ENCODE measurements around the gene RABEP2. TPM values are rescaled to one million over a fixed set of nuclear protein-coding genes. Genes with fewer than 3 reads are reported as not detected.
"Not testable (repeated sequence)": the region's sequence is repeated elsewhere in the genome, so short reads cannot be mapped to it uniquely, and the experiment has no call there.

Gene RABEP2
- total RNA-seq, 1 experiment from 2014 or later = 50.6 TPM

DNA sequence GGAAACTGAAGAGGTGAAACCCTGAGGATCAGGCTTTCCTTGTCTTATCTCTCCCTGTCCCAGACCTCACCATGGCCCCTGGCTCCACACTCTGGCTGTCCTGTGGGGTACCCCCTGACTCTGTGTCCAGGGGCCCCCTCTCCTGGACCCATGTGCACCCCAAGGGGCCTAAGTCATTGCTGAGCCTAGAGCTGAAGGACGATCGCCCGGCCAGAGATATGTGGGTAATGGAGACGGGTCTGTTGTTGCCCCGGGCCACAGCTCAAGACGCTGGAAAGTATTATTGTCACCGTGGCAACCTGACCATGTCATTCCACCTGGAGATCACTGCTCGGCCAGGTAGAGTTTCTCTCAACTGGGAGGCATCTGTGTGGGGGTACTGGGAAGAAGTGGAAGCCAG lies 8.1 kb upstream of the RABEP2 start:
- no peak for DNase-seq (ENCODE audit: low read depth)

DNA sequence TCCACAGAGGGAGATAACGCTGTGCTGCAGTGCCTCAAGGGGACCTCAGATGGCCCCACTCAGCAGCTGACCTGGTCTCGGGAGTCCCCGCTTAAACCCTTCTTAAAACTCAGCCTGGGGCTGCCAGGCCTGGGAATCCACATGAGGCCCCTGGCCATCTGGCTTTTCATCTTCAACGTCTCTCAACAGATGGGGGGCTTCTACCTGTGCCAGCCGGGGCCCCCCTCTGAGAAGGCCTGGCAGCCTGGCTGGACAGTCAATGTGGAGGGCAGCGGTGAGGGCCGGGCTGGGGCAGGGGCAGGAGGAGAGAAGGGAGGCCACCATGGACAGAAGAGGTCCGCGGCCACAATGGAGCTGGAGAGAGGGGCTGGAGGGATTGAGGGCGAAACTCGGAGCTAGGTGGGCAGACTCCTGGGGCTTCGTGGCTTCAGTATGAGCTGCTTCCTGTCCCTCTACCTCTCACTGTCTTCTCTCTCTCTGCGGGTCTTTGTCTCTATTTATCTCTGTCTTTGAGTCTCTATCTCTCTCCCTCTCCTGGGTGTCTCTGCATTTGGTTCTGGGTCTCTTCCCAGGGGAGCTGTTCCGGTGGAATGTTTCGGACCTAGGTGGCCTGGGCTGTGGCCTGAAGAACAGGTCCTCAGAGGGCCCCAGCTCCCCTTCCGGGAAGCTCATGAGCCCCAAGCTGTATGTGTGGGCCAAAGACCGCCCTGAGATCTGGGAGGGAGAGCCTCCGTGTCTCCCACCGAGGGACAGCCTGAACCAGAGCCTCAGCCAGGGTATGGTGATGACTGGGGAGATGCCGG lies 7.5 kb upstream of the RABEP2 start:
- DNase-seq (ENCODE audit: low read depth) = no peak

DNA sequence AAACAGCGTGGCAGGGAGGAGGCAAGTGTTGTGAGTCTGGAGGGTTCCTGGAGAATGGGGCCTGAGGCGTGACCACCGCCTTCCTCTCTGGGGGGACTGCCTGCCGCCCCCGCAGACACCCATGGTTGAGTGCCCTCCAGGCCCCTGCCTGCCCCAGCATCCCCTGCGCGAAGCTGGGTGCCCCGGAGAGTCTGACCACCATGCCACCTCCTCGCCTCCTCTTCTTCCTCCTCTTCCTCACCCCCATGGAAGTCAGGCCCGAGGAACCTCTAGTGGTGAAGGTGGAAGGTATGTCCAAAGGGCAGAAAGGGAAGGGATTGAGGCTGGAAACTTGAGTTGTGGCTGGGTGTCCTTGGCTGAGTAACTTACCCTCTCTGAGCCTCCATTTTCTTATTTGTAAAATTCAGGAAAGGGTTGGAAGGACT lies 6.8 kb upstream of the RABEP2 start, which contains the start of gene CD19:
TSS of gene CD19 (plus strand) at position 171 of the 425 bp plus-strand sequence. CDS start at position 201, 30 bp downstream.
- no peak for DNase-seq (ENCODE audit: low read depth)

DNA sequence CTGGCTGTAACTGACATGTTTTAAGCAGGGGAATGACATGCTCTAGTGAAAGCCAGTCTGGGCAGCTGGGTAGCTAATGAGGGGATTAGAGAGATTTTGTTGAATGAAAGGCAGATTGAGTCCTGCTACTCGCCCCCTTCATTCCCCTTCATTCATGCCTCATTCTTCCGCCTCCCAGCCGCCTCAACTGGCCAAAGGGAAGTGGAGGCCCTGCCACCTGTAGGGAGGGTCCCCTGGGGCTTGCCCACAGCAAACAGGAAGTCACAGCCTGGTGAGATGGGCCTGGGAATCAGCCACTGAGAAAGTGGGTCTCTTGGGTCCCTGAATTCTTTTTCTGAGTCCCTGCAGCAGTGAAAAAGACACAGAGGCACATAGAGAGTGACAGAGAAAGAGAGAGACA lies 5.6 kb upstream of the RABEP2 start:
- no peak for DNase-seq (ENCODE audit: low read depth)

GRCh38 chr16:28930203-28930602 lies 5.2 kb upstream of the RABEP2 start:
- DNase-seq (ENCODE audit: low read depth) = no peak

DNA sequence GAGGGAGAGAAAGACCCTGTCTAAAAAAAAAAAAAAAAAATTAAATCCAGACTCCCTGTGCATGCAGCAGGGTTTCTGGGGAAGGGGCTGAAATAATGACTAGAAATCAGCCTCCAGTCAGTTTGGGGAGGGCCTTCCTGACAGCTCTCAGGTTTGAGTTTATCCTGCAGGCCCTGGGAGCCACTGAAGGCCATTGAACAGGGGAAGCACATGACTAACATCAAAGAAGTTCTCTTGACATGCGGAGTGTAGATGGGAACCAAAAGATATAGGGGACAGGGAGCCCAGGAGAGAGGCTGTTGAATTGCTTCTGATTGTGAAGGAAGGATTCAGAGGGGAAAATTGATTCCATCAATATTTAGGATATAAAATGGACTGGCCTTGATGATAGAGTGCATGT lies 2.8 kb upstream of the RABEP2 start:
- no peak for DNase-seq (ENCODE audit: low read depth)

GRCh38 chr16:28926284-28926683 lies 1.2 kb upstream of the RABEP2 start:
- DNase-seq (ENCODE audit: low read depth) = not testable (repeated sequence)

DNA sequence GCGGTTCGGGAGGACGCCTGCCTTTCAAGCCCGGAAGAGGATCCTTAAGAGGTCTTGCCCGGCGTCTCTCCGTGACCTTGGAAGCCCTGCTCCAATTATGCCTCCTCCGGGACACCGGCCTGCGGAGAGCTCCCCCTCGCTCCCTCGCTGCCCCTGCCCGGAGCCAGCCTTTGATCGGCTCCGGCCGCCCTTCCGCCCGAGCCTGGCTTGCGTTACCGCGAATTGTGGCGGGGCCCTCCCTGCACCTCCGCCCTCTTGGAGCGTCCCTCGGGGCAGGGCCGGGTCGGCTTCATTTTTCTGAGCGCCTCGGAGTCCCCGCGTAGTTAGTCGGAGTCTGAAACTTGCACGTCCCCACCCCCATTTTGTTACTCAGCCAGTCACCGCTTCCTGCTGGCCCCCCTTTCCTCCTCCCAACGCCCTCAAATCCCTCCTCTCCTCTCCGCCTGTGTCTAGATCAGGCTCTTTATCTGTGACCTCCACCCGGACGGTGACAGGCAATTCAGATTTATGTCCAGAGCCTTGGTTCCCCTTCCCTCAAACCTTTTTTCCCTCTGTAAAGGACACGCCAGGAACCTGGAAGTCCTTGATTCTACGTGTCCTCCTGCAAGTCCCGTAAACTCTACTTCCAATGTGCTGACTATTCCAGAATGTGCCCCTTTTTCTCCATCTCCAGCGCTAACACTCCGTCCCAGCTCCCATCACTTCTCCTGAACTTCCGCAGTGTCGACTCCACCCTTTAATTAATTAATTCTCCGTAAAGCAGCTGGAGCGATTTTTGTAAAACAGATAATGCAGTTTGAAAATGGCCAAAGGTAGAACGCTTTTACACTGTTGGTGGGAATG lies 569 bp upstream of the RABEP2 start:
- DNase-seq (ENCODE audit: low read depth) = peak; percentile 83

- DNase-seq (ENCODE audit: low read depth) = no peak
Measured at GRCh38 chr16:28924399-28924761, 658 bp downstream of the RABEP2 start.

DNA sequence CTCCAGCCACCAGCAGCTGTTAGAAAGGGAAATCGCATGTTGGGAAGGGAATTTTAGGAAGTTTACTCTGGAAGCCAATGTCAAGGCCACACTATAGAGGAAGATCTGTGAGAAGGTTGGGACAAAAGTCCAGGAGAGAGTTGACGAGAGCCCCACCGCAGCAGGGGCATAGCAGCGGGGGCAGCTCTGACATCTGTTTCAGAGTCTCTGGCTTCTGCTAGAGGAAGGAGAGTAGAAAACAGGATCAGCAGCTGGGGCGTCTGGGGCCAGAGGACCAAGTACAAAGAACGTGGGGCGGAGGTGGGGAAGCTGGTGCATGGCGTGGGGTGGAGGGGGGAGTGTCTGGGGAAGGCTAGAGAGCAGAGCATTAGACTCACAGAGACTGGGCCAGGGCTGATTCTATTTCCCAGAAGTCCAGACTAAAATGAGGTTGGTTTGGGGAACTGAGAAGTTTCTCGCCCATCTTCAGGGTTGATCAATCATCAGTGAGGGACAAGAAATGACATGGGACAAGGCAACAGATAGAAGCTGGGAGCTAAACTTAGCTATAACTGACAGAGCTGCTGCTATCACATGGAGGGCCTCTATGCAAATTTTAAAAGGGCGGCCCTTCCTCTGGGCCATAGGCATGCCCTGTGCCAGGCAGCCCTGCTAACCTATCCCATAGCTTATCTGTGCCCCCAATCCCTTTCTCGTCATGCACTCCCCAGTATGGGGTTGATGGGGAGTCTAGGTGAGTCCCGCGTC lies 1.2 kb downstream of the RABEP2 start:
- DNase-seq (ENCODE audit: low read depth) = no peak

GRCh38 chr16:28923231-28923587 lies 1.8 kb downstream of the RABEP2 start:
- no peak for DNase-seq (ENCODE audit: low read depth)

- no peak for DNase-seq (ENCODE audit: low read depth)
Measured at GRCh38 chr16:28918698-28919097, 6.3 kb downstream of the RABEP2 start.

GRCh38 chr16:28917095-28917494 lies 7.9 kb downstream of the RABEP2 start:
- DNase-seq (ENCODE audit: low read depth) = no peak

DNA sequence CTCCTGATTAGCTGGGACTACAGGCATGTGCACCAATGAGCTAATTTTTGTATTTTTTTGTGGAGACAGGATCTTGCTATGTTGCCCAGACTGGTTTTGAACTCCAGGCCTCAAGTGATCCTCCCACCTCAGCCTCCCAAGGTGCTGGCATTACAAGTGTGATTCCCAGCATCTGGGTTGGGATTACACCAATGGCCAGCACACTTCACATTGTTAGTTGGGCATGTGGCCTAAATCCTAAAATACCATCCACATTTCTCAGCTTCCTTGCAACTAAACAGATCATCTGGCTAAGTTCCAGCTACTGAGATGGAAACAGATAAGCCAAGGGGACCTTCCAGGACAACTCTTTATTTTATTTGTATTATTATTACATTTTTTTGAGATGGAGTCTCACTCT lies 9.9 kb downstream of the RABEP2 start:
- peak; percentile 36 for DNase-seq (ENCODE audit: low read depth)

DNA sequence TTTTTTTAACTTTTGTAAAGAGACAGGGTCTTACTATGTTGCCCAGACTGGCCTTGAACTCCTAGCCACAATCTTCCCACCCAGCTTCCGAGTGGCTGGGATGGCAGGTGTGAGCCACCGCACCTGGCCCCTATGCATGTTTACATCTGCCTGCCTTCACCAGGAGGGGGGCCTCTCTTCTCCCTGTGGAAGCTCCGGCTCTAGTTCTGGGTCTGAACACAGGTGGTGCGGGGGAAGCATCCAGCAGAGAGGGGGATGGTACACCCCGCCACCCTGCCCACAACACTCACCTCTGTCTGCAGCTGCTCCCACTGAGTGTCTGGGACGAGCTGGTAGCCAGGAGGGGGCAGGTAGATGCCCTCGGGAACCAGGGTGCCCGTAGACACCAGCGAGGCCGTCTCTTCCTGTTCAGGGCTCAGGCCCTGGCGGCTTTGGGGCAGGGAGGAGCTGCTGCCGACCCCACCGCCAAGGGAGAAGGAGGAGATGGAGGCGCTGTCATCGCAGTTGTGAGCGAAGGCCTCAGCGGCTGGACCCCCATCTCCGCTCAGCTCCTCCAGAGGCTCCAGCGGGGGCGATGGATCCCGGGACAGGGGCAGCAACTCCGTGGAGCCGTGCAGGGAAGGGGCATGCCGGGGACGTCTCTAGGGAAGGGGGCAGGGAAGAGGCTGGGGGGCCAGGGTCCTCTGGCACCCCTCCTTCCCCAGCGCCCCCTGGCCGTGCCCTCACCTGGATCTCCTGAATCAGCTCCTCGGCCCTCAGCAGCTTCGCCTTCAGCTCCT lies 10.9 kb downstream of the RABEP2 start:
- DNase-seq (ENCODE audit: low read depth) = no peak

- DNase-seq (ENCODE audit: low read depth) = no peak
Measured at GRCh38 chr16:28912558-28912957, 12.5 kb downstream of the RABEP2 start.

DNA sequence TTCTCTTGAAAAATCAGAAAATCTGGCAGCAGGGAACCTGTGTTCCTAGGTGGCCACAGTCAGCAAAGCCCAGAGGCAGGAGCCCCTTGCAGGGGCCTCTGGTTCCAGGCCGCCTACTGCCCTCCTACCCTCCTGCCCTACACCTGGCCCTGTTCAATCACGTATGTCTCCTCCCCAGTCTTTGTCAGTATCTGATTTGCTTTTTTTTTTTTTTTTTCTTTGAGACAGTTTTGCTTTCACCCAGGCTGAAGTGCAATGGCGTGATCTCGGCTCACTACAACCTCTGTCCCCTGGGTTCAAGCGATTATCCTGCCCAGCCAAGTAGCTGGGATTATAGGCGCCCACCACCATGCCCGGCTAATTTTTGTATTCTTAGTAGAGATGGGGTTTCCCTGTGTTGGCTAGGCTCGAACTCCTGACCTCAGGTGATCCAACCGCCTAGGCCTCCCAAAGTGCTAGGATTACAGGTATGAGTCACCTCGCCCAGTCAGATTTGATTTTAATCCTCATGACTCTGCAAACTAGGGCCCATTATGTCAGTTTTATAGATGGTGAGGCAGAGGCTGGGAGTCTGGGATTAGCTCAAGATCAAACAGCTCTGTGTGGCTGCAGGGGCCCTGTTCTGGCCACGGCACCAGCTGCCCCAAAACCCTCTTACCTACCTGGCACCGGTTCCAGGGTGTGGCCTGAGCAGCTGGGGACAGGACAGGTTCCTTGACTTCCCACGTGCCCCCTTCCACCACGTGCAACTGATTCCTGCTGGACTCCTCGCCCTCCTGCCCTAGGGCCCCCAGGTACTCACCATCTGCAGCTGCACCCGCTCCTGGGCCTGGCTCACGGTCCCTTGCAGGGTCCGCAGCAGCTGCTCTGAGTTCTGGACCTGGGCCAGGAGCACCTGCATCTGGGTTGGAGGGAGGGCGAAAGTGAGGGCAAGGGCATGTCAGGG lies 14.7 kb downstream of the RABEP2 start:
- peak; percentile 26 for DNase-seq (ENCODE audit: low read depth)

DNA sequence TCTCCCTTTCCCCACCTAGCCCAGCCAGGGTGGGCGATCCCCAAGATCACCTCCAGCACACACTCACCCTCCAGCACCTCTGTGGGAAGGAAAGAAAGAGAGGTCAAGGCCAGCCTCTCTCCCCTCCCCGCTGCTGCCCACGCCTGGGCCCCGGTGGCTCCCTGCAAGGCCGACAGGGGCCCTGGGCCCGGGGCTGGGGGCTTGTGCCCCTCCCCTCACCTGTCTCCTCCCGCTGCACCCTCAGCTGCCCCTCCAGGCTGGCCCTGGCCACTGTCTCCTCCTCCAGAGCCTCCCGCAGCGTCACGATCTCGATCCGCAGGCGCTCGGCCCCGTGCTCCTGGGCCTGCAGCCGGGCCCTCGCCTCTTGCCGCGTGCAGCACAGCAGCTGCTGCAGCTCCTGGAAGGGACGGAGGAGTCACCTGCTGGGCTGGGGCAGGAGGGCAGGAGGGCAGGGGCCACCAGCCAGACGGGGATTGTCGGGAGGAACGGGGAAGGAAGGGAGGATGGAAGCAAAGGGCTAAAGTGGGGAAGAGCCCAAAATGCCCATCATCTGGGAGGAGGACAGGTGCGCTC lies 19.2 kb downstream of the RABEP2 start:
- DNase-seq (ENCODE audit: low read depth) = no peak

DNA sequence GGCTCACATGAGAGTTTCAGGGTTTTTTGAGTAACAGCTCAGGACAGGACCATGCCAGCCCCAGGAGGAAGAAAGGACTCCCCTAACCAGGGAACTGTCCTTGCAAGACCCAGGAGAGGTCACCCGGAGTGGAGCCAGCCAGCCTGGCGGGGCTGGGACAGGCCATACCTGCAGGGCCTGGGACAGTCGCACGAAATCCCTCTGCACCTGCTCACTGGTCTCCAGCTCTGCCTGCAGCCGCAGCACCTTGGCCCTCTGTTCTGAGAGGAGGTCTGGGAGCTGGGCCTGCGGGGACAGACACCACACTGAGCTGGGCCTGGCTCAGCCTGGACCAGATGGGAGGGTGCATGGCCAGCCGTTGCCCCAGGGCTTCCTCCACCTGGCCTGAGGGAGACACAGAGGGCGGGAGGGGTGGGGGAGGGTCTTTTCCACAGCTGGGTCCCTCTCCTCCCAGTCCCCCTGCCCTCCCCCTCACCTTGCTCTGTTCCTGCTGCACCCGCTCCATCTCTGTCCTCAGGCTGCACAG lies 19.7 kb downstream of the RABEP2 start:
- no peak for DNase-seq (ENCODE audit: low read depth)

DNA sequence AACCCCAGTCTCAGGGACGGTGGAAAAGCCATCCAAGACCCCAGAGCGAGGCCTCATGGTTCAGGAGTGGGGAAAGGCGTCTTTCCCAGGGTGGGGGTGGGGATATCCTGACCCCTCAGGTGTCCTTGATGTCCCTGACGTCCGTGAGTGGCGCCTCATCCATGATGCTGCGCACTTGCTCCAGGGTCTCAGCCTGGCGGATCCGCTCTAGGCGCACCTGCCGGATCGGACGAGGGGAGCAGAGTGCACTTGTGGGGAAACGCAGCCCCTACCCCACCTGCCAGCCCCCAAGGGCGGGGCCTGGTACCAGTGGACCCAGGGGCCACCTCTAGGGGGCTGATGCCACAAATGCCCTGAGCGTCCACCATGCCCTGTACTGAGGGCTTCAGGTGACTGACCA lies 20.2 kb downstream of the RABEP2 start:
- no peak for DNase-seq (ENCODE audit: low read depth)

Data from LHCN-M2 (cell line).